HG03457 (cell line): ENCODE data around the gene PALD1.

Experiments
- ATAC-seq: cut with Tn5 transposase; IDR thresholded peaks from one replicate; pipeline ENCODE4 v1.9.1; 2021; ENCODE audit warnings: moderate number of reproducible peaks; ENCODE audit not compliant: unreplicated experiment

The PALD1 gene

DNA sequence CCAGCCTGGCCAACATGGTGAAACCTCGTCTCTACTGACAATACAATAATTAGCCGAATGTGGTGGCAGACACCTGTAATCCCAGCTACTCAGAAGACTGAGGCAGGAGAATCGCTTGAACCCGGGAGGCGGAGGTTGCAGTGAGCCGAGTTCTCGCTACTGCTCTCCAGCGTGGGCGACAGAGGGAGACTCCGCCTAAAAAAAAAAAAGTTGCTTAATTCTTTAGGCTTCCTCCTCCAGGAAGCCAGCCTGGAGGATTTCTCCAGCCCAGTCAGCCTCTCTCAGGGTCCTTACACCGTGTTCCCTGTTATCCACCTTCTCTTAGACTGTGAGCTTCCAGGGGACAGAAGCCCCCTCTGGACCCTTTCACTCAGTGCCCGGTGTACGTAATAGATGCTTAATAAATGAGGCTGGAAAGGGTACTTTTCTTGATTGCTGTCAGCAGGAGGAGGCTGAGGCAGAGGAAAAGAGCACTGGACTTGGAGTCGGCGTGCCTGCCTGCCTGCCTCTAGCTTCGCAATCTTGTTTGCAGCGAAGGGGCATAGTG is 20.7 kb upstream of the PALD1 start:
- no peak for ATAC-seq

DNA sequence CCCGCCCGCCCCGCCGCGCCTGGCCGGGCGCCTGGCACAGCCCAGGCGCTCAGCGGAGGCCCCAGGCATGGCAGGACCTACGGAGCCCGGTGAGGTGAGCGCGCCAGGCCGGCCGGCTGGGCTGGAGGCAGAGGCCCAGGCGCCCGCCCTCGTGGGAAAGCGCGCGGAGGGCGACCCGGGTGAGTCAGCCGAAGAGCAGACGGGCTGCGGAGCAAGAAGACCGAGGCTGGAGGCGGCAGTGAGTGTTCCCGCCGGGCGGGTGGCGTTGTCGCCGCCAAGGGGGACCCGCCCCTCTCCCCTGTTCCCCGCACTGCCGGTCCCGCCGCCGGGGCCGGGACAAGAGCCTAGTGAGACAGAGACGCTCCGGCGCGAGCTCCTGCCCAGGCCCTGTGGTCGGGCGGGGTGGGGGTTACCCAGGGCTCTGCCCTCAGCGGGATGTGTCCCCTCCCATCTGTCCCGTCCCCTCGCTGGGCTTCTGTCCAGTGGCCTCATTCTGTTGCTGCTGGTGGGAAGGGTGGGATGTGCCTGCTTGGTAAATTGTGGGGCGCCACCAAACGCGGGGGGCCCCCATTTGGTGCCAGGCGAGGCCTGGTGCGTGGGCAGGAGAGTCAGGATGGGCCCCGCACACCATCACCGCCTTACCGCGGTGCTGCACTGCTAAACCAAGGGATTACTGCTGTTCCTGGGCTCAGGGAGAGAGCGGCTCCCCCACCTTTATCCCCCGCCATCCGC is 20.1 kb upstream of the PALD1 start:
- no peak for ATAC-seq

DNA sequence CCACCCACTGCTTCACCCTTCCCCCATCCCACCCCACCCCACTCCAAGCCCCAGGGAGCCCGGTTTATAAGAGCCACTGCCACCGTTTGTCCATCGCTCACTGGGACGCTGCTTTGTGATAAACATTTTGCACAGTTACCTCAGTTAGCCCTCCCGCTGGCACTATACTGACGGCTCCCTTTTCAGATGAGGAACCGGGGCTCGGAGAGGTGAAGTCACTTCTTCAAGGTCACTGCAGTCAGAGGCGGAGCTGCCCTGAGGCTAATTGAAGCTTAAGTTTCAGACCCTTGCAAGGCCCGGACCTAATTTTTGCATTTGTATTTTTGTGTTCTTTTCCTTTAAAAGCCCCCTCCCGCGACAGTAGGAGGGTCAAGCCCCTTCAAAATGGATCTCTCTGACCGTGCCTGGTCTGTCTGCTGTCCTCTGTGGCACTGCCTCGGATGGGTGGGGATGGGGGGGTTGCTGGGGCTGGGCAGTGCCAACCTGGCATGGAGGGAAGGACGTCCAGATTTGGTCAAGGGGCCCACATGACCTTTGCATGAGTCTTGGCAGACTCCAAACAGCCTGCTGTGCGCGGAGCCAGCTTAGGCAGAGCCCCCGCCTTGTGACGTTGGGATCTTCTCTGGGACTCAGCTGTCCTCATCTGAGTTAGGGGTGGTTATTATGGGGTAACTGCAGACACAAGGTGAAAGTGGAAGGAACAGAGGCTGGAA is 19.4 kb upstream of the PALD1 start:
- no peak for ATAC-seq

DNA sequence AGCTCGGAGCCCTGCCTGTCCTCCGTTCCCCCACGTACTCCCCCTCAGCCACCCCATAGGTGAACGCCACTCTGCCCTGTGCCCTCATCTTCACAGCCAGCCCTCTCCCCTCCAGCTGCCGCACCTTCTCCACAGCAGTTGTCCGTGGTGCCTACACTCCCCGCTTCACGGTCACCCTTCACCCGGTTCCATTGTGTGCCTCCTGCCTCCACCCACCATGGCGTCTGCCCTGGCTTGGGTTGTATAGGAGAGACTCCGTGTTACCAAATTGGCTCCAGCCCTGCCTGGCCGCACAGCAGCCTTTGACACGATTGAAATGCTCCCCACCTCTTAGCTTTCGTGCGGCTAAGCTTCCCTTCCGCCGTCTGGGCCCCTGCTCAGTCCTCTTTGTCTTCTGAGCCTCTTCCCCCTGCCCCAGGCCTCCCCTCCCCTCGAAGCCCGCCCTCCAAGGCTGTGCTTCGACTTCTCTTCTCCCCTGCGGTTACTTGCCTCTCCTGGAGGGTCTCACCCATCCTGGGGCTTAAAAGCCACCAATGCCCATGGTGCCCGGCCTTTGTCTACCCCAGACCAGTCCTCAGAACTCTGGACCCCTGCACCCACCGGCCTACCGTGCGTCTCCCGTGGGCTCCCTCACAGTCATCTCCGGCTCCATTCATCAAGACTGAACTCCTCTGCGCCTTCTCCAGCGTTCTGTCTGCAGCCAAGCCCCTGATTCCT is 18.6 kb upstream of the PALD1 start:
- ATAC-seq: no peak

DNA sequence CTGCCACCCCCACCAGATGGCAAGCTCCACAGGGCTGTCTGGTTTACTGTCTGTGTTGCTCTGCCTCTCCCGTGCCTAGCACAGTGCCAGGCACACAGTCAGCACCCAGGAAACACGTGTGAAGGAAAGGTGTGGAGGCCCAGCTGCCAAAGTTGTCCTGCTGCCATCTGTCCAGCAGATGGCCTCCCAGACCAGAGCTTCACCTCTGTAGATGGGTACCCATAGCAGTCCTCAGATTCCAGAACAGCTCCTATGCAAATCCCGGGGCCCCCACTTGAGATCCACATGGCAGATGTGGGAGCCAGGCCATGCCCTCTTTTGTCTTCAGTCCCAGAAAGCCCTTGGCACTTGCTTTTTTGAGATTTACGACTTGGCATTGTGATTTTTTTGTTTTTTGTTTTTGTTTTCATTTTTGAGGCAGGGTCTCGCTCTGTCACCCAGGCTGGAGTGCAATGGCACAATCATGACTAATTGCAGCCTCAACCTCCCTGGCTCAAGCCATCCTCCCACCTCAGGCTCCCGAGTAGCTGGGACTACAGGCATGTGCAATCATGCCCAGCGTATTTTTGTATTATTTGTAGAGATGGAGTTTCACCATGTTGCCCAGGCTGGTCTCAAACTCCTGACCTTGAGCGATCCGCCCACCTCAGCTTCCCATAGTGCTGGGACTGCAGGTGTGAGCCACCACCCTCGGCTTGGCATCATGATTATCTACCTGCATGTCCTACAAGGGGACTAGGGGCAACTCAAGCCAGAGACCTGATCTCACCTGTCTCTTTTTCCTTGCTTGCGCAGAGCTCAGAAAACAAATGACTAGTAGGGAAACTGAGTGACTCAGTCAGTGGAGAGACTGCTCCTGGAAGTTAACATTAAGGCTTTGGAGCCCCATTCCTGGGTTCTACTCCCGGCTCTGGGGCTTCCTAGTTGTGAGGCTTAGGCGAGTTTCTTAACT is 16.9 kb upstream of the PALD1 start:
- ATAC-seq: no peak

DNA sequence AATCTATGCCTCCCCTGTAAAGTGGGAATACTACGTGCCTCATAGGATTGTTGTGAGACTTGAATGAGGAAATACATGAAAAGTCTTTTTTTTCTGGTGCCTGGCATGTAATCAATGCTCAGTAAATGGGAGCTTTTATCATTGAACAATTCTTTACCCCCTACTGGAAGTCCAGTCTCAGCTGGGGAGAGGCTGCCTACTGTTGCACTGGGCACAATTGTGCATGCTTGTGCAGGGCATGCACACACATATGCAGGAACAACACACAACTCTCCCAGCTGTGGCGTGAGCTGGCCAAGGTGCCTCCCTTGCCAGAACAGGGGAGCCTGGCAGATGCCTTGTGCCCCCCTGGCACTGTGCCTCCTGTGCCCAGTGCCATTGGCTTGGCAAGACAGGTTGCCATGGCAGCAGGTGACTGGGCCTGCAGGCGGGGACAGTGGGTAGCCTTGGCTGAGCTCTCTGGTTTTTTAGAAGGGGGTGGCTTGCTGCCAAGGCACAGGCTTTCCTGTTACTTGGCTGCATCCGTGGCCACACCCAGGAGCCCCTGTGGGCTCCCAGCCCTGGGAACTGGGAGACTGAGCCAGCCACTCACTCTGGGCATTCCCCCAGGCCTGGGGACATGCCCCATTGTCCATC is 16.1 kb upstream of the PALD1 start:
- ATAC-seq: no peak

DNA sequence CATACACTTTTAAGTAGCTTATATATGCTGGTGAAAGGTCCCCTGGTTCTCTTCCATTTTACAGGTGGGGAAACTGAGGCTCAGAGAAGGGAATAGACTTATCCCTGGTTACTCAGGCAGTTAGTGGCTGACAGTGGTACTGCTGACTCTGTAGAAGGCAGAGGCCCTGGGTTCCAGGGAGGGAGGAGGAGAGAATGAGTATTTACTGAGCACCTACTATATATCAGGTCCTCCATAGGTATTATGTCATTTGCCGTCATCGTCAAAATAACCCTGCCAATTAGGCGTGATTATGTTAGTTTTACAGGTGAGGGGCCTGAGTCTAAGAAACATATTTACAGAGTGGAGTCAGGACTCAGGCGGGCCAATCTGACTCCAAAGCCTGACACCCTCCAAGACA is 13.3 kb upstream of the PALD1 start:
- ATAC-seq: no peak

DNA sequence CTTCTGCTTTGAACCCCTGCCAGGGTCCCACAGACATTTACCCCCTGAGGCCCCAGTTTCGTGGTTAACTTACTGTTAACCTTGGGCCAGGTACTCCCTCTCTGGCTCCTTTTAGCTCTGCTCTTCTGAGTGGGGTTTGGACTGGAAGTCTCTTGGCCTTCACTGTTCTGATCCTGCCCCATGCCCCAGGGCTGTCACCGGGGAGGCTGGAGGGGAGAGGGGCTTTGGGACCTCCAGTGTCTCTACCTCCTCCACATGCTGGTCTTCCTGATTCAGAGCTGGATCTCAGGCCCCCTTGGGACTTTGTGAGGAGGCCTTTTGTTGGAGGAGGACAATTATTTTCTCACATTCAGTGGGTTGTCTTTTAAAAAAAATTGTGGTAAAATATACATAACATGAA is 12.7 kb upstream of the PALD1 start:
- ATAC-seq: no peak

DNA sequence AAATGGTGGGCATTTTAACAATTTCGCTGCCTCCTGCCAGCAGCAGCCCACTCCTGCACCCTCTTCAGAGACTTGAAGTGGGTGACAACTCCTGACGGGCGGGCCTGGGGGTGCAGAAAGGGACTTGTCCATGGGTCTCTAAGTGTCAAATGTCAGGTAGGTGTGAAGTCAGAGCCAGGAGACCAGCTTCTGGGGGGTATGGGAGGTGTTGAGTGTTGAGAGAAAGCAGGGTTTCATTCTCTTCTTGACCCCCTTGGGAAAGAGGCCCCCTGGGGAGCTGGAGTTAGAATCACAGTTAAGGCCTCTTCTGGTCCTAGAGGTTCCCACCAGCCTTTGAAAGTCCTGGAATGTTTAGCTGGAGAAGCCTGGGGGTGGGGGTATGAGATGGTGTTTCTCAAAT is 11.6 kb upstream of the PALD1 start:
- no peak for ATAC-seq

DNA sequence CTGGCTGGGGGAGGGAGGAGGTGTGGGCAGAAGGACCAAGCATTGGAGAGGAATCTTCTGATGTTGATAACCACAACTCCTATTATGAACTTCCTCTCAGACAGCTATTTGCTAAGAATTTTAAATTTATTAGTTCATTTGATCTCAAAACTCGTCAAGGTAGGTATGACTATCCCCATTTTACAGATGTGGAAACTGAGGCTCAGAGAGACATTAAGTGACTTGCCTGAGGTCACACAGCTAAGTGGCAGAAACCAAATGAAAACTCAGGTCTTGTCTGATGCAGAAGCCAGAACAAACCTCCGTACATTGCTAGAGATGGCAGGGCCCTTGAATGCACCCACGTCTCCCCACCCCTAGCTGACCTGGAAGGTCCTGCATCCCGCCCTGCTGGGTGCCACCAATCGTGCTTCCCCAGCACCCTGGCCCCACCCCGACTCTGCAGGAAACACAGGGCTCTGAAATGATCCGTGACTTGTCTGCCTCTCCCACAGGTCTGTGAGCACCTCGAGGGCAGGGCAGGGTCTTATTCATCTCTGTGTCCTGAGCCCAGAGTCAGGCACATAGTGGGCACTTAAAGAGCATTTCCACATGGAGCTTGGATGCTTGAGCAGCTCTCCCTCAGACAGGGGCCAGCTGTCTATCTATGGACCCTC is 5.6 kb upstream of the PALD1 start:
- no peak for ATAC-seq

DNA sequence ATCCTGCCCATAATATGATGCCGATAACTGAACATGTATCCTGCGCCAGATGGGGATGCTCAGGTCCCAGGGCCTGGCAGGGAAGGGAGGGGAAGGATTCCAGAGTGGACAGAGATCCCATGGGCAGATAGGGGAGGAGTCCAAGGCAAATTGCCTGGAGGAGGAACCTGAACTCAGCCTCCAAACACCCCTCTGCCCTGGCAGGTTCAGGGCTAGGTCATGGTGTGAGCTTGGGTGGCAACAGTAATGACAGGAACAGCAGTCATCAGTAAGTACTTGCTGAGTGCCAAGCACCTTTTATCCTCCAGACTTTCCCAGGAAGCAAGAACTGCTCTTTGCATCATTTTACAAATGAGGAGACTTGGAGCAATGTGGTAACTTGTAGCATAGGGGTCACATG is 3.8 kb upstream of the PALD1 start:
- ATAC-seq: no peak

DNA sequence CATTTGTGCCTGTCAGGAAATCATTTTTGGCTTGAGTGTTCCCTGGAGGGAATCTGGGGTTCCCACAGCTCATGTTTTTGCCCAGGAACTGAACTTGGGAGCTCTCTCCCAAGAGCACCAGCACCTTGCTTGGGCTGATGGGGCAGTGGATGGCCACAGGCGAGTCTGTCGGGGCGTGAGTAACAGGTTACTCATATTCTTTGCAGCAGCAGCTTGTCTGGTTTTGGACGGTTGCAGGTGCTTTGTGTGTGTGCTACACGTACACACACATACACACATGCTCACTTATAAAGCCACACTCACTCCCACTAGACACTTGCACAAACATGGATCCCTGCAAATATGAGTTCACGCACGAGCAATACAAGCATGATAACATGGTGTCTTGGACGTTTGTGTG is 2.9 kb upstream of the PALD1 start:
- no peak for ATAC-seq

DNA sequence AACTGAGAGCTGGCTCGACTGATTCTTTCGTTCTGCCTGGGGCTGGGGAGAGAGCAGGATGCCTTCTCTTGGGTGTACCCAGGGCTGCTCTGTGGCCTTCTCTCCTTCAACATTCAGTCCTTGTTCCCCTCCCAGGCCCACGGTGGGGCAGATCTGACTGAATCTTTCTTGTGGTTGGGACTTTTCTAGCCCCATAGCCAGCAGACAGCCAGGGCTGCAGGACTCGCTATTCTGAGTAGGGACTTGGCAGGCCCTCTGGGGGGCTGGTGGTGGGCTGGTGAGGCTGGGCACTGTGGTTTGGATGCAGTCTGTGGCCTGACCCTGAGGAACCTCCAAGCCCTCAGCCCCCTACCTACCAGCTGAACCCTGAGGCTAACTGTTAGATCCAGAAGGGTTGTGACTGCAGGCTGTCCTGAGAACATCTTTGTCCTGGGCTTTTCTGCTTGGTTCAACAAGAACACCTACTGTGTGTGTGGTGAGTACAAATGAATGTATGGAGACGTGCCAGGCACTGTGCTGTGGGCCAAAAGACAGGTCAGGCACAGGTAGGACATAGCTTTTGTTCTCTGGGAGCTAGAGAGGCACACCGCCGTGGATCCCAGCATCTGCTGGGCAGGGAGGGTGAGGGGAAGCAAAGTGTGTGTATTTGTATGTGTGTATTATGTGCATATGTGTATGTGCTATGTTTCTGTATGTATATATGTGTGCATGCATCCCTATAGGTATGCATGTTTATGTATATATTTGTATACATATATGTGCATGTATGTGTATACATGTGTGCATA is 2.1 kb upstream of the PALD1 start:
- no peak for ATAC-seq

DNA sequence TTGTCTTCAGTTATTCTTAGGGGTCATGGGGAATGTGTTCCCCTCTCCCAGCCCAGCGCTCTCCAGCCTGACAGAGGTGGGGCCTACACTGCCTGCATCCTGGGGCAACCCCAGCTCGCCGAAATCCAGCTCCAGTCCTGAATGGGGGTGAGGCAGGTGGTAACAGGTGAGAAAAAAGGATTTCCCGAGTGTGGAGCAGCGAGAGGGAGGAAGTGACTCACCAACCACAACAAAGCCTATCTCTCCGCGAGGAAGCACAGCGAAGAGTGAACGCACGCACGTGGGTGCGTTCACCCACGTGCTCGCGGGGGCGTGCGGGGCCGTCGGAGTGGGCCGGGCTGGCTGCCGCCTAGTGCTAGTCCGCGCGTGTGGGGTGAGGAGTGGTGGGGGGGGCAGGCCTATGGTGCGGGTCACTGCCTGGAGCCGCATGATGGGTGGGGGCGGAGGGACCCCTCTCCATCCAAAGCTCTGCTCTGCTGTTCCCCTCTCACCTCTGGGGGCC is 855 bp upstream of the PALD1 start:
- ATAC-seq: no peak

DNA sequence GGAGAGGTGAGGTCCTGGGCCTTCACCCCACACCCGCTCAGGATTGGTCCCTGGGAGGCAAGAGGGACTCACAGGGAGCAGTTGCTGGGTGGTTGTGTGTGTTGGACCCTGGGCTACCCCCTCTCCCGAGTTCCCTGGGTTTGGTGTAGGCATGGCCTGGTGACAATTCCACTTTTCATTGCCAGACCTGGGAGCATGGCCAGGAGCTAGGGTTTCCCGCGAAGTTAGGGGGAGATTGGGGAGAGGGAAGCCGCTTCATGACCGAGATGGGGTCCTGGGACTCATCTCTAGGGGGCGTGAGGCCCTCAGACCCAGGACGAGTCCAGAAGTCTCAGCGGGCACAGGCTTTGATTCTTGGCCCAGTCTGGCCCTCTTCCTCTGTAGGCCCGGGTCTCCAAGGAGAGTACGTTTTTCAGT is 606 bp downstream of the PALD1 start:
- no peak for ATAC-seq

DNA sequence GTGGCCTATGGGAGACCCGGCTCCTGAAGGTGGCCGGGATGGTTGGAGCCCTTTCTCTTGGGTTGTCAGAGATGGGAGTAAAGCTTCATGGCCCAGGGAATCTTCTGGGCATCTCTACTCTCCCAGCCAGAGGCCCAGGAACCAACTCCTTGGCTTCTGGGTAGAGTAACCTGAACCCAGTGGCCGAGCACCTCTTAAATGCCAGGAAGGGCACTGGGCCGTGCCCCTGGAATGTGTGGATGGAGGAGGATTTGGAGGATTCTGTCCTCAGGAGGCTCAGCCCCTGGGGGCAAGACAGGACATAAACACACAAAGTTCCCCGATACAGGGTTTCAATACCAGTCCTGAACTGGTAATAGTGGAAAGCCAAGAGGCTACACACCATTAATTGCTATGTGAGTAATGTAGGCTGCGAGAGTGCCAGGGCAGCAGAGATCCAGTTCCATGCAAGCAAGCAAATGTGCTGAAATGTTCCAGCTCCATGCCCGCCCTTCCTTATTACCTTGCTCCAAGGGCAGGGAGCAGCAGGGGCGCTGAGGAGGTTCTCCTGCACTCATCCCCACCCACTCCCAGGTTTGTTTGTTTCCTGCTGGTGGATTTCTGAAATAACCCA is 1.2 kb downstream of the PALD1 start:
- ATAC-seq: no peak

DNA sequence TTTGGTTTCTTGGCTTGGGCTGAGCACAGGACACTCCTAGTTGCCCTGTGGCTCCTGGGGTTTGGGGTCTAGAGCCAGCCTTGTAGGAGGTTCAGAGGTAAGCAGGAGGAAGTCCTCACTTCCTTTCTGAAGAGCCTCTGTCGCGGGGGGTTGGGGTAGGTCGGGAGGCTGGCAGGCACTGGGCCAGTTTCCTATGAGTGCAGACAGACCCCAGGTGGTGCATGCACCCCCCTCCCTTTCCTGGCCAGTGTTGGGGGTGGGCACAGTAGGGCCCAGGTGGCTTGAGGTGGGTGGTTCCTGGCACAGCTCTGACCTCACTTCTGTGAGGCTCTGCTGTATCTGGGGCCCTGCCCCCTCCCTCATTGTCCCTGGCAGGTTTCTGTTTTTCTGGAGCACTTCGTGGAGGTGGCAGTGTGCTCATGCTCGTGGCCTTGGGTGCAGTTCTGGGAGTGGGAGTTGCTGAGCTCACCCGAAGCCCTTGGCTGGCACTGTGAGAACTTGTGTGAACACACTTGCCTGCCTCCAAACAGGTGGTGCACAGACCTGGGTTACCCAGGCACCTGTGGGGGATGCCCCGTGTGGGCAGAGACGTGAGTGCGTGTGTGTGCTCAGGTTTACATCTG is 1.8 kb downstream of the PALD1 start:
- no peak for ATAC-seq

DNA sequence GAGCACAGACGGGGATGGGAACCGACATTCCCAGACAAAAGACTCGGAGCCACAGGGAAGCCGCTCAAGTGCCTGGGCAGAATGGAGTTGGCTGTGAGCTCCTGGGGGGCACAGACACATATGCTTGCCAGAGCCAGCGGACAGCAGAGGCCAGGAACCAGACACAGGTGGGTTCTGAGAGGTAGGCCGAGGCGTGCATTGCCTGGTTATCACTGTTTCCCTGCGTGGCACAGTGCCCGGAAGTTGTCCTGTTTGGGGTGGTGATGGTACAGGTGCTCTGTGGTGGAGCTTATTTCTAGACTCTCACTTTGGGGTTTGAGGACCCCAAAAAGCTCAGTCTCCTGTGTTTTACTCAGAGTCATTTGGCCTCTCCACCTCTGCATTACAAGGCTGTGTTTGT is 2.5 kb downstream of the PALD1 start:
- no peak for ATAC-seq
